GM18951 (cell line): Measurements from ENCODE around the gene EEF1A2.

Source experiments
- POLR2A ChIP-seq: IDR thresholded peaks from 4 replicates; pipeline ENCODE4 v1.6.1; 2011; ENCODE audit warnings: mild to moderate bottlenecking; ENCODE audit not compliant: insufficient read length, insufficient read depth; ENCODE audit errors: extremely low read depth
- in situ Hi-C: fragments of 300-500 bp; cut with MboI; formaldehyde crosslinking; loops from one replicate; pipeline ENCODE4 v1.12.0; 2022; ENCODE audit warnings: low sequenced_read_pairs, mixed read lengths, inconsistent platforms; ENCODE audit not compliant: unreplicated experiment

EEF1A2 gene

DNA sequence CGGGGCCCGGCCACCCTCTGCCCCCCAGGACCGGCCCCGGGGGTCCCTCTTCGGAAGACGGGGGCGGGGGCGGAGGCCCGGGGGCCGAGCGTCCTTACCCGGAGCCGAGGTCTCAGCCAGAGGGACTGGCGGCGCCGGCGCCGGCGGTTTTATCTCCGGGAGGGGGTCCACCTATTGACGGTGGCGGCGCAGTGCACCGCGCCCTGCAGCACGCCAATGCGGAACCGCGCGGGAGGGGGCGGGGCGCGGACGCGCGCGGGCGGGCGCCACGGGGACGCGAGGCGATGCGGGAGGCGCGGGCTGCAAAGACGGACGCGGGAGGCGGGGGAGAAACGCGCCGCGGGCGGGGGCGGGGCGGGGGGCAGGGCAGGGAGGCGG is at the start of gene EEF1A2:
Gene EEF1A2, minus strand, starts transcription at position 124 of the 378 bp plus-strand sequence. CDS start 1,320 bp downstream, outside the sequence.
- TF ChIP-seq POLR2A: no peak
- in situ Hi-C loops: no loop called here

DNA sequence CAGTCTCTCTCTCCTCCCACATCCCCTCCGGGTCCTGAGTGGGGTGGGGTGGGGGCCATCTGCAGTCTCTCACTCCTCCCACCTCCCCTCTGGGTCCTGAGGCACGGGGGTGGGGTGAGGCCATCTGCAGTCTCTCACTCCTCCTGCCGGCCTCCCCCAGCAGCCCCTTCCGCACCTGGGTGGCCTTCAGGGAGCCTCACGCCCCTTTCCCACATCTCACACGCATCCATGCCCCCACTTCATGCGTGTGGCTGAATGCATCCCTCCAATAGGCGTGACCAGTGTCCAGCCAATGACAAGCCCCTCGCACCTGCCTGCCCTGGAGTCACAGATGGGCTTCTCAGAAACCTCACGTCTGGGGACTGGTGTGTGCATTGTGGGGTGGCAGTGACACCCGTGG is 49.7 kb upstream of the EEF1A2 start:
- no peak for TF ChIP-seq POLR2A
- in situ Hi-C loops: no loop called here

DNA sequence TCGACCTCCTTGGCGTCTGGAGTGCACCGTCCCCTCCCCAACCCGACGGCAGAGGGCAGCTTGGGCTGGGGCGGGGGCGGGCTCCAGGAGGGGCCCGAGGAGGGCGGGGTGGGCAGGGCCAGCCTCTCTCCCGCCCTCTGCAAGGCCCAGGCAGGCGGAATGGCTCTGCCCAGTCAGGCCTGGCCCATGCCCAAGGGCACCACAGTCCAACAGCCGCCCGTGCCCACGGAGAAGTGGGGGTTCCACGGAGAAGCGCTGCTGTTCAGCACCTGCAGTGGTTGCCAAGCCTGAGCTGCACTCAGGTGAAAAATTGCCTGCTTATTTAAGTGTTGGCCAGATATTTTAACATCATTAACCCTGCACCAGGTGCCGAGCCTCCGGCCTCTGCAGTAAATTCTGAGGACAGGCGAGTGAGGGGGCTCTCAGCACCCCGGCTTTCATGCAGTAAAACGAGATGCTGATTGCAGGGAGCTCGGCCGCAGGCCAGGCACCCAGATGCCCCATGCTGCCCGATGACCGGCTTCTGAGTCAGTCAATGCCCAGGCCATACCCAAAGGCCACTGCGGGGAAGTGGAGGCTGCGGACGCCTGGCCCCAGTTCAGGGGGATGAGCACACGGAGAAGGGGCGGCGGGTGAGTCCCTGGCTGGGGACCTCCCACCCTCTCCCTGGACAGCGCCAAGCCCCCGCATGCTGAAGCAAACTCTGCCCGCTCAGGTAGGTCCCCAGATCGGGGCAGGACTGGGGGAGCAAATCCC is 49.0 kb upstream of the EEF1A2 start, which contains the start of gene SRMS:
Gene SRMS, minus strand, starts transcription at position 25 of the 756 bp plus-strand sequence. CDS start 286 bp downstream, outside the sequence.
- TF ChIP-seq POLR2A: no peak
- in situ Hi-C loops: no loop called here

DNA sequence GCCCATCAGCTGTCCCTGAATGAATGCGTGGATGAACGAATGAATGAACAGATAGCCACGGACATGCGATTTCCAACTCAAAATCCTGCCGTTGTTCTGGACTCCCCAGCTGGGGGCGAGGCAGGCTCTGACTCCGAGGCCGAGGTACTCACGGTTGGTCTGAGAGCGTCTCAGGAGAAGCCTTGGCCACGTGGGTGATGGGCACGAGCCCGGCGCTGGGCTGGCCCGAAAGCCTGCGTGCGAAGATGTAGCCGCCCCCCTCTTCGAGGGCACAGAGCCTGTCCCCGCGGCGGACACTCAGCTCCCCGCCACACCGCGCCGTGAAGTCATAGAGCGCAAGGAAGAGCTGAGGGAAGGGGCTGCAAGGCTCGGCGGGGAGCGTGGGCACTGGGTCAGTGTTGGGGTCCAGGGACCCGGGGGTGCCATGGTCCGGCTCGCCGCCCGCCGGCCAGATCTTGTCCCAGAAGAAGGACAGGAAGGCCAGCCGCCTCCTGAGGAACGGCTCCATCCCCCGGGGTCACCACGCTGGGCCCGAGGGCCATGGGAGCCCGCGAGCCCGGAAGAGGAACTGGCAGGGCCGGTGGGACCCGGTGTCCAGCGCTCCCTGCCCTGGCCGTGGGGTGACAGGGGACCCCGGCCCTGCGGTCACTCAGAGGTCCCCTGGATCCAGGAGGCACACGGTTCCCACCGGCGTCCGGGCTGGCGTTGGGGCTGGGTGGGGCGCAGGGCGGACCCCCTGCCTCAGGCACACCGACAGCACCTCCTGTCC is 48.3 kb upstream of the EEF1A2 start:
- TF ChIP-seq POLR2A: no peak
- in situ Hi-C loops: no loop called here

DNA sequence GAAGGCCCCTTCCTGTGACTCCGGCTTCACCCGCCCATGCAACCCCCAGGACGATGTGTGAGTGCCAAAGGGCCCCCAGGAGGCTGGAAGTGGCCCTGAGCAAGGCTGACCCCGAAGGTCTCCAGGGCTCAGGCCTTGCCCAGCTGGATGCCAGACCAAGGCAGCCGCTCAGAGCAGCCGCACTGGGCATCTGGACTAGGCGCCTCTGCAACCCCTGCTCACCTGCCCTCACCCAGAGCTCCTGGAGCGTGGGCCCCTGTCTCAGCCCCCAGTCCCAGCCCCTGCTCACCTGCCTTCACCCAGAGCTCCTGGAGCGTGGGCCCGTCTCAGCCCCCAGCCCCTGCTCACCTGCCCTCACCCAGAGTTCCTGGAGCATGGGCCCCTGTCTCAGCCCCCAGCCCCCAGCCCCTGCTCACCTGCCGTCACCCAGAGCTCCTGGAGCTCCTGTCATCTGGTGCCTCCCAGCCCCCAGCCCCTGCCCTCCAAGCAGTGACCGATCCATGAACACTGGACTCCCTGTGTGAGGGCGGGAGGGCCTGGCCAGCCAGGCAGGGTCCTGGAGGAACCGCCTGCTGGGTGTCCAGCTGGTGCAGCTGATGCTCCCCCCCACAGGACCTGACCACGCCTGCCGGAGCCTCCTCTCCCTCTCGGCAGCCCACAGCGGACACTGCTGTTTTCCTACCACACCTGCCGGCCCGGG is 47.5 kb upstream of the EEF1A2 start:
- in situ Hi-C loops: no loop called here
- no peak for TF ChIP-seq POLR2A

DNA sequence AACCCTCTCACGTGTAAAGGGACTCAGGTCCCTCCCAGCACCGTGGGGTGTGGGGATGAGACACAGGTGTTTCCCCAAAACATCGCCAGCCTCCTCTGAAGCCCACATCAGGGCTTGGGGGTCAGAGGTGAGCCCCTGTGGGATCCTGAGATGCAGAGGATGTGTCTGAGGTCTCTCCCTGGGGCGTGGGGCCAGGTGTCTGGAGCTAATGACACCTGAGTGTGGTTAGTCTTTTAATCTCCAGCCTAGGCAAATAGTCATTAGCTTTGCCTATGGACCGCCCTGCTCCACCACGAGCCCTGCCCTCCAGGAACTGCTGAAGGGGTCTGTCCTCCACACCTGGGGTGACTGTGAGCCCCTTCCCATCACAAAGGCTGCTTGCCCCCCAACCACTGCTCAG is 46.9 kb upstream of the EEF1A2 start:
- in situ Hi-C loops: no loop called here
- TF ChIP-seq POLR2A: no peak

DNA sequence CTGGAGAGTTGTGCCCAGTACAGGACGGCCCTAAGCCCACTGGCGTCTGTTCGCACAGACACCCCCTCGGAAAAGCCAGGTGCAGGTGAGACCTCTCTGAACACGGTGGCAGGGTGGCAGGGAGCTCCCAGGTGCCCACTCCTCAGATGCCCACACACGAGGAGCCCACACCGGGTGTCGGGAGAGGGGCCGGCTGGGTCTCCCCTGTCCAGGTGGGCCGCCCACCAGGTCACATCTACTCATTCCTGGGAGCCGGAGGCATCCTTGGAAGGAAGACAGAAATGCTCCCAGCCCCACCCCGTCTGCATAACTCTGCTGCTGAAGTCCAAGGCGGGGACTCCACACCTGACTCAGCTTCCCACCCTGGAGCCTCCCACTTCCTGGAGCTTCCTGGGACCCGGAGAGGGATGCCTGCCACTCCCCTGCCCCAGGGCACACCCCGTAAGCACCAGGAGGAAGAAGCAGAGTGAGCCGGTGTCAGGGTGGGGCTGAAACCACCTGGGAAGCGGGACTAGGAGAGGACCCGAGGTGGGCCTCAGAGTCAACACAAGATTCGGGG is 46.2 kb upstream of the EEF1A2 start:
- in situ Hi-C loops: no loop called here
- no peak for TF ChIP-seq POLR2A

DNA sequence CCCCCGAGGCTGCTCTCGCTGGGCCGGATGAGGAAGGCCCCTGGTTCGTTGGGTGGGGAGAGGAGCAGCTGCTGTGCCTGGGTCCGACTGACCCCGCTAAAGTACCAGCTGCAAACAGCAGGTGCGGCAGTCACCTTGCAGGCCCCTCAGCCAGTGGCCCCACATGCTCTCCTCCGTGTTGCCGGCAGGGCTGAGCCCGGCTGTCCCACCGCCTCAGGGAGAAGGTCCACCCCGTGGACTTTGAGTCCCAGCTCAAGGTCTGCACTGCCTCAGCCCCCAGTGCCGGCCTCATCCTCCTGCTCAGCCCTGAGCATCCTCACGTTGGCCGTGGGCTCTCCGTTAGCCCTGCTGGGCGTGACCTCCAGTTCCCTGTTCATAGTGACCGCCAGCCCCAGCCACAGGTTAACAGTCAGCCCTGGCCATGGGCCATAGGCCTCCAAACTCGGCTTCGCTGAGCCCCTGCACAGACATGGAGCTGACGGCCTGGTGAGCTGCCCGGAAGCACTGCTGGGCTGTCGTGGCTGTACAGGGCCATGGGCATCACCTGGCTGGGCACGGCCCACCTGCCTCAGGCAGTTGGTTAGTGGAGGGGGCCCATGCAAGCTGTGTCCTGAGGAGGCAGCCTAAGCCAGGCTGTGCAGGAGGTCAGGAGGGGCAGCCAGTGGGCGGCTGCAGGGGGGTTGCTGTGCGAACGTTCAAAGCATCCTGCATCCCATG is 45.5 kb upstream of the EEF1A2 start:
- in situ Hi-C loops: no loop called here
- no peak for TF ChIP-seq POLR2A

DNA sequence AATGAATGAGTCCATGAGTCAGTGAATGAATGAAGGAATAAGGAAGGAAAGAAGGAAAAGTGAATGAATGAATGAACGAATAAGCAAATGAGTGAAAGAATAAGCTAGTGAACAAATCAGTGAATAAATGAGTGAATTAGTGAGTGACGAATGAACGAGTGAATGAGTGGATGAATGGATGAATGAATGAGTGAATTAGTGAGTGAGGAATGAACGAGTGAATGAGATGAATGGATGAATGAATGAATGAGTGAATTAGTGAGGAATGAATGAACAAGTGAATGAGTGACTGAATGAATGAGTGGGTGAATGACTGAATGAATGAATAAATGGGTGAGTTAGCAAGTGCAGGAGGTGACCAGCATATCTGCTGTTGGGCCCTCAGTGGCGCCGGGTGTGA is 44.9 kb upstream of the EEF1A2 start:
- in situ Hi-C loops: no loop called here
- TF ChIP-seq POLR2A: no peak

DNA sequence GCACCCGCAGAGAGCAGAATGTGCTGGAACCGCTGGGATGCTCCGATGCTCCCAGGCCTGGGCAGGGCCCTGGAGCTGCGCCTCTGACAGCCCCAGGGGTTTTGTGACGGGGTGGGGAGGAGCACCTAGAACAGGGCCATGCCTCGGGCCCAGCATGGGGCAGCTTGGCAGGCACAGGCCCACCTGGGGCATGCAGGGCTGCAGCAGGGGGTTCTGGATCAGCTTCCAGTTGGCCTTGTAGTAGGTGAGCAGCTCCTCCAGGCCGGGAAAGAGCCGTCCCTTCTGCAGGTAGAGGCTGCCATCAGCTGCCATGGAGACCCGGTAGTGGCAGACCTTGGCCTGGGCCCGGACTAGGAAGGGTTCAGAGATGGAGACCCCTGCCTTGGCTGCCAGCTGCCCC is 44.2 kb upstream of the EEF1A2 start:
- in situ Hi-C loops: no loop called here
- TF ChIP-seq POLR2A: no peak

DNA sequence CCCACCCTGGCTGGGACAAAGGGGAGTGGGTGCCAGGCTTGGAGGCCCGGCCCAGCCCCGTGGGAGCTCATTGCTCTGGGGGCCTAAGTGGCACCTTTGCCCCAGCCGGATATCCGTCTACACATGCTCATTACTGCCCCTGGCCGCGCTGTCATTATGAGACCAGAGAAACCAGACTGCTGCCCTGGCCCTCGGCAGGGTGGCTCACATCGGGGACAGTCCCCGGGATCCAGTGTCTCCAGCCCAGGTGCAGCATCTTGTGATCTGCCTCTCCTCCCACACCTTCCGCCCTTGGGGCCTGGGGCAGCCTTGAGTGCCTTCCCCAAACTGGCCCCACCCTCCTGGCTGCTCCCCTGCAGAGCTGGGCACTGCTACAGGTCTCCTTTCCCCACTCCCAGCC is 43.8 kb upstream of the EEF1A2 start:
- in situ Hi-C loops: no loop called here
- no peak for TF ChIP-seq POLR2A

DNA sequence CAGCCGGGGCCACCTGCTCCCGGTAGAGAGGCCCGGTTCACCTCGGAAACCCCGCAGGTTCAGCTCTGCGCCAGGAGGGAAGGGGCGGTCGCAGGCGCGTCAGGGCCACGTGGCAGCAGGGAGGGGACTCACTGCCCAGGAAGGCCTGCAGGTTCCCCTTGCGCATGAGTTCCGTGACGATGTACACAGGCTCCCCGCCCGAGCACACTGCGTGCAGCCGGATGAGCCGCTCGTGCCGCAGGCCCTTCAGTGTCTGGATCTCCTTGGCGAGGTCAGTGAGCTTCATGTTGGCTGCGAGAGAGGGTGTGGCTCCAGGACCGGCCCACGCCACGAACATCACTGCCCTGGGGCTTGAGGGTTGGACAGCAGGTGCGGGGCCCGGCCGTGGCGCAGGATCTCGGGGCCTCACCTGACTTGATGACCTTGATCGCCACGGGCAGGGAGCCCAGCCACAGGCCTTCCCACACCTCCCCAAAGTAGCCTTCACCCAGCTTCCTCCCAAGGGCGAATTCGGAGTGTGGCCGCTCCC is 43.2 kb upstream of the EEF1A2 start:
- in situ Hi-C loops: no loop called here
- no peak for TF ChIP-seq POLR2A
